Spleen (tissue), 7 donors: ENCODE results near the gene PLA2G3.

Experiments
- POLR2A ChIP-seq, 3 donors: fragments of 450-650 bp; IDR thresholded peaks; one replicate each; pipeline ENCODE4 v1.5.1; 2017; ENCODE audit warnings: antibody characterized with exemption in 3 of 3, mild to moderate bottlenecking in 1 of 3
- TF ChIP-seq, protein P1 (sequence below), 11 experiments: fragments of 200-600 bp in 7 of 11; fragments of 450-650 bp in 4 of 11; sonication (generic) in 4 of 11; IDR thresholded peaks in 8 of 11; conservative IDR thresholded peaks in 3 of 11; 1 replicate in 7 of 11; 2 replicates in 4 of 11; pipeline versions ENCODE4 v1.4.0 to v1.8.0; 2016 to 2021; ENCODE audit warnings: antibody characterized with exemption in 11 of 11, inconsistent platforms in 4 of 11, mild to moderate bottlenecking in 1 of 11
- donor health status: DM: no; HTN: no; CAD: no; lungs with moderate emphysema.
- donor health status: DM: no; HTN: no; CAD: no.
- donor health status: DM: no; HTN: no; CAD: no.

DNA sequence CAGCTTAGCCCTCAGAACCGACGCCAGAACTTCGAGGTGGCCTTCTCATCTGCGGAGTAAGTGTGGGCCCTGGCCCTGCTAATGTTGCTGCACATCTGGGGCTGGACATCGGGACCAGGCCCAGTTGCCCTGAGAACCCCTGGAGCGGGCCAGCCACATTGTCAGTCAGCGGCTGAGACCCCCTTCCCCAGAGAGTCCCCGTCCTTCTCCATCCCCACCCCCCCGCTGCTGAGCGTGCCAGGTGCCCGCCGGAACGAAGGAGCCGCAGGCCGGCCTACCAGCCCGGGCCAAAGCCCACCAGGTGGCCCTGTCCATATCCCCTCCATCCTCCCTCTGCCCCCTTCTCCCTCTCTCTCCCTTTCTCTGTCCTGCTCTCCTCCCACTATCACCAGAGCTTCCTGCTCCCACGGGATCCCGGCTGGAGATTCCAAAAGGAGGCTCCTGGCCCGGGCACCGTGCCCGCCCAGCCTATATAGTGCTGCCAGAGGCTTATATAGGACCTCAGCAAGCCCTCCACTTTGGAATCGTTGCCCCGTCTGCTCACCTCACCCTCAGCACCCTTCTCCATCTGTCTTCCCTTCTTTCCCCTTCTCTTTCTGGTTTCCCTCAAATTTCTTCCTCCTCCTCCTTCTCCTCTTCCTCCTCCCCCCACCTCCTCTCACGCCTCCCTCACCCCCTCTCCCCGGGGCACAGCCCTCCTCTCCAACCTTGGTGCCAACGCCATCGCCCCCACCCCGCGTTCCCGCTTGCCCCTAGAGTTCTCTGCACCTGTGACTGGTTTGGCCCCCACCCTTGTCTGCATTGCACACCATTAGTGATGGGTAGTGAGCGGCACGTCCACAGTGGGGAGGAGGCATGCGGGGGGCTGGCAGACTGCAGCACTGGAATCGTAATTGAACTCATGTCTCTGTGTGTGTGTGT lies 40.2 kb downstream of the PLA2G3 start:
- TF ChIP-seq, protein P1, sequence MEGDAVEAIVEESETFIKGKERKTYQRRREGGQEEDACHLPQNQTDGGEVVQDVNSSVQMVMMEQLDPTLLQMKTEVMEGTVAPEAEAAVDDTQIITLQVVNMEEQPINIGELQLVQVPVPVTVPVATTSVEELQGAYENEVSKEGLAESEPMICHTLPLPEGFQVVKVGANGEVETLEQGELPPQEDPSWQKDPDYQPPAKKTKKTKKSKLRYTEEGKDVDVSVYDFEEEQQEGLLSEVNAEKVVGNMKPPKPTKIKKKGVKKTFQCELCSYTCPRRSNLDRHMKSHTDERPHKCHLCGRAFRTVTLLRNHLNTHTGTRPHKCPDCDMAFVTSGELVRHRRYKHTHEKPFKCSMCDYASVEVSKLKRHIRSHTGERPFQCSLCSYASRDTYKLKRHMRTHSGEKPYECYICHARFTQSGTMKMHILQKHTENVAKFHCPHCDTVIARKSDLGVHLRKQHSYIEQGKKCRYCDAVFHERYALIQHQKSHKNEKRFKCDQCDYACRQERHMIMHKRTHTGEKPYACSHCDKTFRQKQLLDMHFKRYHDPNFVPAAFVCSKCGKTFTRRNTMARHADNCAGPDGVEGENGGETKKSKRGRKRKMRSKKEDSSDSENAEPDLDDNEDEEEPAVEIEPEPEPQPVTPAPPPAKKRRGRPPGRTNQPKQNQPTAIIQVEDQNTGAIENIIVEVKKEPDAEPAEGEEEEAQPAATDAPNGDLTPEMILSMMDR (IDR thresholded peaks at IDR 0.05 in 8 of 11, conservative IDR thresholded peaks at IDR 0.05 in 3 of 11), result no peak
- TF ChIP-seq POLR2A (IDR thresholded peaks at IDR 0.05), result no peak
